HG03571 (cell line): ENCODE measurements around the gene G0S2.

Experiments used
- ATAC-seq: cut with Tn5 transposase; IDR thresholded peaks from one replicate; pipeline ENCODE4 v1.9.1; 2021; ENCODE audit not compliant: unreplicated experiment

Gene G0S2

DNA sequence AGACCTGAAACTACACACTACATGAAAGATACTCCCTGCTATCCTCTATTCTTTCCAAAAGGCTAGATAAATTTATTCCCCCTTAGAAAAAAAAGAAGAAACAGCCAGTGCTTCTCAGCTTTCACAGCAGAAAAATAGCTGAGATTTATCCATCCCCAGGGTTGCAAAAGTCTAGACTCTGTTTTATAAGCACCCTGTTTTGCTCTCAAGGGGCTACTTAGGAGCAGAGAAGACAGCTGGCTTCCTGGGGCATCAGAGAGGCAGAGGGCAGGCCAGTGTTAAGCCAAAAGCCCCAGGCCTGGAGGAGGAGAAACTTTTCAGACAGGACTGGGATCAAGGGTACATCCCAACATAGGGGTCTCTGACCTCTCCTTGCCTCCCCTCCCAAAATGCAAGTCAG, 26.9 kb upstream of the G0S2 start:
- no peak for ATAC-seq

DNA sequence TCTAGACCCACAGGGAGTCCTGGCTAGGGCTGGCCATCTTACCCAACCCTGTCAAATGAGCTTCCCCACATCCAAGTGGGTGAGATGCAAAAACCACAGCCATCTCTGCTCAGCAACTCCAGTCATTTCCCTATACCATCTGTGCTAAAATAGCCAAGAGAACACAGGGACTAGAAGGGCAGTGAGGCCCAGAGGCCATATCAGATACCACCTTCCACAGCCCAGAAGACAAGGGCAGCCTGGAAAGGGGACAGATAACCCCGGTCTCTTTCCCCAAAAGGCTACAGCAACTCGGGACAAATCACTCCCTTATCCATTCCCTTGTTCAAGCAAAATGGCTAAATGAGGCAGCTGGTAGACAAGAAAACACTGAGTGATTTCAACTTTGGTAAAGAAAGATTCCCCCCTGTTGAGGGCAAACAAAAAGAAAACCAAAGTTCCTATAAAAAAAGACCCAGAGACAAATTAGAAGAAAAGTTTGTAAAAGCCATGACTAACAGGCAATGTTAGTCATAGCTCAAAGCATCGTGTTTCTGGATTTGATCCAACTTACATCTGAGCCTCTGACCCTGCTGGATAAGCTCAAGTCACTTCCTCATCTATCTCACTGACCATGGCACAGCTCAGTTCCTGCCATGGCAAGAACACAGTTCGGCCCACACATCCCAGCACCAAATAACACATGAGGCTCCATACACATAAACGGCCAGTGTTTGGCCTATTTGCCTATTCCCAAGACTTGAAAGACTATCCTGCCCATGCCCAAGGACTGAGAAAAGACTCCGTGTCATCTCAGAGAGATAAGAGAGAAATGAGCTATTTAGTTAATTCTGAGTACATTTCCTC, 26.1 kb upstream of the G0S2 start:
- no peak for ATAC-seq

DNA sequence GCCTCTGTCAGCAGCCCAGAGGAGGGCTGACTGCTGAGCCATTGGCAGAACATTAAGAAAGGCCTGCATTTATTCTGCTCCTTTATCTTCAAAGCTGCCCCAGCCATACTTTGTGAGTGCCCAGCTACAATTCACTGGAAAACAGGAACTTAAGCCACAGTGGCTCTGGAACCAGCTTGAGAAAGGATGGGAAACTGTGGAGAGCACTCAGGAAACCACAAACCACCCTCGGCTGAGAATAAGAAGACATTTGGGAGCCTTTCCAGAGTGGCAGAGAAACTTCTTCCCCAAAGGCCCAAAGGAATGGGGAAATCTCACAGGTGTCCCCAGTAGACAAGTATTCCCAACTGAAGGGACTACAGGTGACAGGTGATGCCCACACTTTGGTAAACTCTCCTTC, 24.8 kb upstream of the G0S2 start:
- no peak for ATAC-seq

- ATAC-seq = peak; percentile 54
Observed at GRCh38 chr1:209651138-209651587, 24.0 kb upstream of the G0S2 start.

- no peak for ATAC-seq
Observed at GRCh38 chr1:209652121-209652735, 23.0 kb upstream of the G0S2 start, which contains the start of gene LAMB3. Gene LAMB3, minus strand, starts transcription at chr1:209652425. Its CDS starts 1,481 bp downstream, at chr1:209650944.

GRCh38 chr1:209652873-209653401, 22.3 kb upstream of the G0S2 start:
- ATAC-seq = no peak

GRCh38 chr1:209653915-209654351, 21.3 kb upstream of the G0S2 start:
- peak; percentile 42 for ATAC-seq

- no peak for ATAC-seq
Observed at GRCh38 chr1:209655411-209656231, 19.6 kb upstream of the G0S2 start.

- no peak for ATAC-seq
Observed at GRCh38 chr1:209657140-209657879, 17.9 kb upstream of the G0S2 start.

- no peak for ATAC-seq
Observed at GRCh38 chr1:209657918-209658317, 17.3 kb upstream of the G0S2 start.

DNA sequence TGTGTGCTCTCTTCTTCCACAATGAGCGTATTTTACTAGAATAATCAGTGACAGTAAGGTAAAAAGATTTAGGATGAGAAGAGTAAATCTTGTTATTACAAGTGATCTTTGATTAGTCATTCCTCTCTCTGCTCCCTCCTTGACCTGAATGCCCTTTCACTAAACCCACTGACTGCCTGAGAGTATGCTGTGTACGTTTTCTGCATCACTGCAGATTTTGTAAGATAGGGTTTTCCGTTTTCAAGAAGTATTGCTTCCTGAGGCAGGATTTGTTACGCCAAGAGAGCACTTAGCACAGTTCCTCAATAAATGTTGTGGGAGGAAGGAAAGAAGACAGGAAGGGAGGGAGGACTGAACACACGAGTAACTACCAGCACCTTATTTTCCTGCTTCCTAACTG, 15.3 kb upstream of the G0S2 start:
- ATAC-seq = peak; percentile 90

GRCh38 chr1:209661071-209661470, 14.1 kb upstream of the G0S2 start:
- ATAC-seq = no peak

- ATAC-seq = no peak
Observed at GRCh38 chr1:209662879-209663327, 12.3 kb upstream of the G0S2 start.

DNA sequence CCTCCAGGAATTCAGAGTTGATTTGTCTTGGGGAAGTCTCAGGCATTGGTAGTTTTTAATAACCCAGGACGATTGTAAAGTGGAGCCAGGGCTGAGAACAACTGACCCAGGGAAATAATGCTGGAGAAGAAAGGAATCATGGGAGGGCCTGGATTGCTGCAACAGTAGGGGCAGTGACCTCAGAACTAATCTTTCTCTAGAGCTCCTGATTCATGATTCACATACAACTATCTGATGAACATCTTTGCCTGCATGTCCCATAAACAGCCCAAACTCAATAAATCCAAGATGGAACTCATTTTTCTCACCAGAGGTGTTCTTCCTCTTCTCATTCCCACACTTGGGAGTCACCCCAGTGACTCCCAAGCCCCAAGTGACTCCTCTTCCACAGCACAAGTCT, 8.1 kb upstream of the G0S2 start:
- no peak for ATAC-seq

DNA sequence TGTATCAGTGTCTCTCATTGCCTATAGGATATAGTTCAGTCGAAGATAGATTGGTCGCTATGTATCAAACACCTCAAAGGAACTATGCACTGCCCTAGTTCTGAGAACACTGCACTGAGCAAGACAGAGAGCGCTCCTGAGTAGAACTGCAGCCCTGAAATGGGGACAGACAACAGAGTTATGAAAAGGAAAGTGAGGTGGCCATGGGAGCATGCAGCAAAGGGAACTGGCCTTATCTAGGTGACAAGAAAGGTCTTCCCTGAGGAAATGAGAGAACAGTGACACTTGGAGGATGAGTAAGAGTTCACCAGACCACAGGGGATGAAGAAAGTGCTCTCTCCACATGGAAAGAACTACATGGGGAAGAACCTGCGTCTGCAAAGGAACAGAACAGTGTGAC, 7.5 kb upstream of the G0S2 start:
- no peak for ATAC-seq

- ATAC-seq = no peak
Observed at GRCh38 chr1:209670441-209671082, 4.7 kb upstream of the G0S2 start.

DNA sequence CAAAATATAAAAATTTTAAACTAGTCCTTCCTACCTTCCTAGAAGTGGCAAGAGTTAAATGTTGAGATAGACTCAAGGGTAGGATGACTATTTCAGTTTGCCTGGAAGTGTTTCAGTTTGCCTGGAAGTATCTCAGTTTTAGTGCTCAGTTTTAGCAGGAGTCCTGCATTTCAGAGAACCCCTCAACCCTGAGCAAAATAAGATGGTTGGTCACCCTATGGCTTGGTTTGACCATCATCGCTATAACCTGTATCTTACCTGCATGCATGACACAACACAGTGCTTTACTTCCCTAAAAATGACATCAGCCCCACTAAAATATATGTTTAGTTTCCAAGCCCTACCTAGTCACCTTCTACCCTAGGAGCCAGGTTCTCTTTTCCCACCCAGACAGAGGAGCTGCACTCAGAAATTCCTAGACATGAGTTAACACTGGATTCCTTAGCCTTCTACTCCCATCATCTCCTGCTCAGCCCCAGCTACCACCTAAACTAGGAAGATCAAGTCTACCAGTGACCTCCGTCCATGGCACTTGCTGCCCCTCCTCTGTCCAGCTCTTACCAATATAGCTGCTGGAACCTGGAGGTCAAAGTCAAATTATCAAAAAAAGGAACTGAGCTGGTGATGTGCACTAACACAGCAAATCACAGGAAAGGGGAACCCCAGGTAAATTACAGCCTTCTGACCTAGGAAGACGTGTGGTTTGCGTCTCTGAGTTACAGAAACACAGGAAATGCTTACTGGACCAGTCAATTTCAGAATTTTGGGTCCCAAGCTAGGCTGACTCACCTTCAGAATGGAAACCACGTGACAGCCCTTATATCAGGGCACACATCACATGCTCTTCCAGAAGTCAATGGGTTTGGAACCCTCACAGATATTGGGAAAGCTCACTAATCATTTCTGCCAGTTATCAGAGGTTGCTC, 2.2 kb upstream of the G0S2 start:
- peak; percentile 93 for ATAC-seq

GRCh38 chr1:209673631-209674417, 1.4 kb upstream of the G0S2 start:
- no peak for ATAC-seq
